ENCODE data around the gene POLR1A.

GRCh38 chr2:86038291-86039081 is 67.2 kb downstream of the POLR1A start:
- TF ChIP-seq POLR2A (IDR thresholded peaks at IDR 0.05) (no peak), POLR2AphosphoS5 (IDR thresholded peaks at IDR 0.05) (peak in 1 of 3 donors; percentile 12)
- TF ChIP-seq, protein P1, sequence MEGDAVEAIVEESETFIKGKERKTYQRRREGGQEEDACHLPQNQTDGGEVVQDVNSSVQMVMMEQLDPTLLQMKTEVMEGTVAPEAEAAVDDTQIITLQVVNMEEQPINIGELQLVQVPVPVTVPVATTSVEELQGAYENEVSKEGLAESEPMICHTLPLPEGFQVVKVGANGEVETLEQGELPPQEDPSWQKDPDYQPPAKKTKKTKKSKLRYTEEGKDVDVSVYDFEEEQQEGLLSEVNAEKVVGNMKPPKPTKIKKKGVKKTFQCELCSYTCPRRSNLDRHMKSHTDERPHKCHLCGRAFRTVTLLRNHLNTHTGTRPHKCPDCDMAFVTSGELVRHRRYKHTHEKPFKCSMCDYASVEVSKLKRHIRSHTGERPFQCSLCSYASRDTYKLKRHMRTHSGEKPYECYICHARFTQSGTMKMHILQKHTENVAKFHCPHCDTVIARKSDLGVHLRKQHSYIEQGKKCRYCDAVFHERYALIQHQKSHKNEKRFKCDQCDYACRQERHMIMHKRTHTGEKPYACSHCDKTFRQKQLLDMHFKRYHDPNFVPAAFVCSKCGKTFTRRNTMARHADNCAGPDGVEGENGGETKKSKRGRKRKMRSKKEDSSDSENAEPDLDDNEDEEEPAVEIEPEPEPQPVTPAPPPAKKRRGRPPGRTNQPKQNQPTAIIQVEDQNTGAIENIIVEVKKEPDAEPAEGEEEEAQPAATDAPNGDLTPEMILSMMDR (IDR thresholded peaks at IDR 0.05), result no peak
